Stimulated activated CD8-positive, alpha-beta memory T cell treated with anti-CD3 and anti-CD28 coated beads, Interleukin-12 subunit alpha, Interleukin-12 subunit beta, amount 100 ng/mL, for 4 hours (primary cell): ENCODE data around the gene LMTK3.
"Not testable (repeated sequence)": the region's sequence is repeated elsewhere in the genome, so short reads cannot be mapped to it uniquely, and the experiment has no call there.

Source experiments
- DNase-seq: peaks from one replicate; pipeline ENCODE4 v3.0.0-alpha.2; 2020; ENCODE audit warnings: low read depth

LMTK3 gene

GRCh38 chr19:48506138-48506733 is 5.4 kb downstream of the LMTK3 start:
- no peak for DNase-seq

- DNase-seq: no peak
Observed at GRCh38 chr19:48502350-48503018, 9.2 kb downstream of the LMTK3 start.

DNA sequence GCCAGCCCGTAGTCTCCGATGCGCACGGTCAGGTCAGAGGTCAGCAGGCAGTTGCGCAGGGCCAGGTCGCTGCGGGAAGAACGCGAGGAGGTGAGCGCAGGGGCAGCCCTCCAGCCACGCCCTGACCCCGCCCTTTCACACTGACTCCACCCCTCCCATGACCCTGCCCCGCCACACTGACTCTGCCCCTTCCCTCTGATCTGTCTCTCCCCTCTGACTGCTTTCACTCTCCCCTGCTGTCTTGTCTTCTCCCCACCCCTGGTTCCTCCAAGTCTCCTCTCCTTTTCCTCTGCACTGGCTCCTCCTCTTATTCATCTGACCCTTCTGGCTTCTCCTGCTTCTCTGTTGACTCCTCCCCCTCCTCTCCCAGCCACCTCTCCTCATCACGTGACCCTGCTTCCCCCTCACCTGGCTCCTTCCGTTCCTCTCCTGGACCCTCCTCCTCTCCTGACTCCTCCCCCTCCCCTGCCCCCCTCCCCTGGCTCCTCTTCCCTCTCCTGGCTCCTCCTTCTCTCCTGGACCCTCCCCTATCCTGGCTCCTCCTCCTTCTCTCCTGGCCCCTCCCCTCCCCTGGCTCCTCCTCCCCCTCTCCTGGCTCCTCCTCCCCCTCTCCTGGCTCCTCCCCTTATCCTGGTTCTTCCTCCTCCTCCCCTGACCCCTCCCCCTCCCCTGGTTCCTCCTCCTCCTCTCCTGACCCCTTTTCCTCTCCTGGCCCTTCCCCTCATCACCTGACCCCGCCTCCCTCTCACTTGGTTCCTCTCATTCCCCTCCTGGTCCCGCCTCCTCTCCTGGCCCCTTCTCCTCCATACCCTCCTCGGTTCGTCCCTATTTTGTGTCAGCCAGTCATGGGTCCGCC is 9.9 kb downstream of the LMTK3 start:
- no peak for DNase-seq

DNA sequence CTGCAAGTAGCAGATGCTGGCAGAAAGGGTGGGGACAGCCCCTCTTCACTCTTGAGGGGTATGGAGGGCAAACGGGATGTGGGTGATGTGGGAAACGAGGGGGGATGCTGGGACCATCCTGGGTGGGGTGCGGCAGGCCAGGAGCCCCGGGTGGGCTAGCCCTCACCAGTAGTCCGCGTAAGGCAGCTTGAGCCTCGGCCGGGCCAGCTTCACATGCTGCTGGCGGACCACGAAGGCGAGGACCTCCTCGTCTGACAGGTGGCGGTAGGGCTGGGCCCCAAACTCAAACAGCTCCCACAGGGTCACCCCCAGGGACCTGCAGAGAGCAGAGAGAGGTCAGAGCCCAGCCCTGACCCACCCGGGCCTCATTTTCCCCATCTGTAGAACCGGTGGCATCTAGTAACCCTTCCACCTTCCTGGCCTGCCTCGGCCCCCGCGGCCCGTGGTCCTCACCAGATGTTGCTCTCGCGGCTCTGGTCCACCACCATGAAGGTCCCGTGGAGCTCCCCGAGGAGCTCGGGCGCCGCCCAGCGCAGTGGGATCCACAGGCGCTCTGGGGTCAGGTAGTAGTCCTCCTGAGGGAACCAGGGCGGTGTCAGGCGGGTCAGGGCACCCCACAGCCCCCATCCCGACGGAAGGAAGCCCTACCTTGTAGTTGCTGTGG is 10.7 kb downstream of the LMTK3 start:
- DNase-seq: no peak

- DNase-seq: no peak
Observed at GRCh38 chr19:48499316-48500090, 12.1 kb downstream of the LMTK3 start.

DNA sequence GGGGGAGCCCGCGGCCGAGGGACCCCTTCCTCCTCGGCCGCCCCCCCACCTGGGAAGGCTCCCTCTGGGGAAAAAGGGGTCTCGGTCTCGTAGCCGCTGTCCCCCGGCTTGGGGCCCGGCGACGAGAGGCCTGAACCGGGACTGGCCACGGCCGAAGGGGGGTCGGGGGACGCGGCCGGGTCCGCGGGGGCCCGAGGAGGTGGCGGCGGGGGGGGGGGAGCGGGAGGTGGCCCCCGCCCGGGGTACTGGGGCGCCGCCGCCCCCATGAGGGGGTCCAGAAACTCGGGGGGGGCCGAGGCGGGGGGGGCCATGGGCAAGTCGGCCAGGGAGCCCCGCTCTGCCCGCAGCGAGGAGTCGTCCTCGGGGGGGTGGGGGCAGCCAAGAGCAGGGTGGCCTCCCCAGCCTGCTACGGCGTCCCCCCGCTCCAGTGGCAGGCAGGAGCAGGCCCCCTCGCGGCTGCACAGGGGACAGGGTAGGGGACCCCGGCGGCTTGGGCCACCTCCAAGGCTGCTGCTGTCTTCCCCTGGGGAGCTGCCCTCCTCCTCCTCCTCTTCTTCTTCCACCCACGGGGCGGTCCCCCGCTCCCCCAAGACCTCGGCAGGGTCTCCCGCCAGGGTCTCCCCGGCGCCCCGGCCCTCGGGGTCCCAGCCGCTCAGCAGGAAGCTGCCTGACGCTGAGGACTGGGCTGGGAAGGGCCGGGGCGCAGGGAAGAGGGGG is 12.9 kb downstream of the LMTK3 start:
- no peak for DNase-seq

- DNase-seq: no peak
Observed at GRCh38 chr19:48497728-48498594, 13.7 kb downstream of the LMTK3 start.

DNA sequence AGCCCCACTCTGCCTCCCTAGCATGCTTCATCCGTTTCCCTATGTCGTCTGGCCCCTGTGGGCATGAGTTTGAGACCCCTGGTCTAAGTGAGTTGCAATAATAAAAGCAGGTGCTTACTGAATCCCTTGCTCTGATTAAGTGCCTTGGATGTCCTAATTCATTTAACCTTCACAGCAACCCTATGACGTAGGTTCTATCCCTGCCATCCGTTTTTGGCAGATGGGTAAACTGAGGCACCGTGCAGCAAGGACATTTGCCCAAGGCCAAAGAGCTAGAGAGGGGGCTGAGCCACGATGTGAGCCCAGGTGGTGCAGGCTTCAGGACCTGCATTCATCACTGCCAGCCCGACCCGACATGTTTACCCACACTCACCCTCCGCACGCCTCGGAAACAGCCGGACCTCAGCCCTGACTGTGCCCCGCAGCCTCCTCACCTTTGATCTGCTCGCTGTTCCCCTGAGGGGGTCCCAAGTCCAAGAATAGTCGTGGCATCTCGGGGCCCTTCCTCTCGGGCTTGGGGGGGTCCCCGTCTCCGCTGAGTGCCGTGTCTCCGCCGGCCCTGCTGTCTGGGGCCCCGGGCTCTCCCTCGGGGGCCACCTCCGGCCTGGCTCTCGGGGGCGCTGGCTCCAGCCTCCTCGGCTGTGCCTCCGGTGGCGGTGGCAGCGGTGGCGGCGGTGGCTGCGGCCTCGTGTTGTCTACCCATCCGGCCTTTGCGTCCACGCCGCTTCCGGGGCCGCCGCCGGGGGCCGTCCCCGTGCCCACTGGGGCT is 14.5 kb downstream of the LMTK3 start:
- no peak for DNase-seq

DNA sequence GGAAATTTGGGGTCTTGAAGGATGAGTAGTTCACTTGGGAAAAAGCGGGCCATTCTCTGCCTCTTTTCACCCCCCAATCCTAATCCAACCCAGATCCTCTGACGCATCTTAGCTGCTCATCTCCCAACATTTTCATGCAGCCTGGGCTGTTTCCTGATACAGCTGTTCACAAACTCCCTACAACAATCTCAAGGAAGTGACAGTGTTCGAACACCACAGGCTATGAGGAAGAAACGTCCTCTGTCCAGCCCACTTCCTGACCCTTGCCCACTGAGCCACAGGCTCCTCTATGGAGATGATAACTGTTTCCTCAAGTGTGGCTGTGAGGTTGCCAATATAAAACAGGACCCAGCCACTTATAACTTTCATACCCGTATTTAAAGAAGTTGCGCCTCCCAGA is 16.2 kb downstream of the LMTK3 start:
- no peak for DNase-seq

- no peak for DNase-seq
Observed at GRCh38 chr19:48493718-48494401, 17.8 kb downstream of the LMTK3 start.

DNA sequence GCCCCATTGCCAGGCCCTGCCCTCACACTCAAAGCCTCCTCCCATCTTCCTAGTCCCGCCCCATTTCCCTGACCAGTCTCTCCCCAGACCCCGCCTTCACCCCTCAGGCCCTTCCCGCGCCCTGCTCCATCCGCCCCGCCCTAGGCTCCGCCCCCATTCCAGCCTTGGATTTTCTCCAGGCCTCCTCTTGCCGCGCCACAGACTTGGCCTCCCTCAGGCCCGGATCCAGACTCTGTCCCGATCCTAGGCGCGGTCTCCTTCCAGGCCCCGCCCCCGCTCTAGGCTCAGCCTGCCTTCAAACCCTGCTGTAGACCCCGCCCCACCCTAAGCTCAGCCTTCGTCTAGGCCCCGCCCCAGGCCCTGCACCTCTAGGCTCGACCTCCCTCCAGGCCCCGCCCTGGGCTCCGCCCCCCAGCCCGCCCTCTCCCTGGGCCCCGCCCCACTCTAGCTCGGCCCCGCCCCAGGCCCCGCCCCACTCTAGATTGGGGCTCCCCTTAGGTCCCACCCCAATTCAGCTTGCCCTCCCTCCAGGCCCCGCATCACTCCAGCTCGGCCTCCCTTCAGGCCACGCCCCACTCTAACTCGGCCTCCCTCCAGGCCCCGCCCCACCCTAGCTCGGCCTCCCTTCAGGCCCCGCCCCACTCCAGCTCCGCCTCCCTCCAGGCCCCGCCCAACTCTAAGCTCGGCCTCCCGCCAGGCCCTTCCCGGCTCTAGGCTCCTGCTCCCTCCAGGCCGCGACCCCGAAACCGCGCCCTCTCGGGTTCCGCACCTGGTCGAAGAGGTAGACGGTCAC is 18.5 kb downstream of the LMTK3 start:
- DNase-seq: peak; percentile 53

DNA sequence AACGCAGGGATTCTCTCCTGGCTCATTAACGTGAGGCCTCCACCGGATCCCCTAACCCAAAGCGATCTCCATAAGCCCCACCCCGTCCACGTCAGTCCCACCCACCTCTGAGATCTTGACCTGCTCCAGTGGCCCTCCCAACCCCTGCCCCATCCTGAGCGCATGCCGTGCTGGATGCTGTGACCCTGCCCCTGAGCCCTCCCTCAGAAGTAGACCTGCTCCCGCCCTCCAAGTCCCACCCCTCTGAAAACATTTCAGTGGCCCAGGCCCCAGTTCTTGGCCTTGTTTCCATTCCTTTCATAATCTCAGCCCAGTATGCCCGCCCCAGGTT is 19.9 kb downstream of the LMTK3 start:
- DNase-seq: no peak

DNA sequence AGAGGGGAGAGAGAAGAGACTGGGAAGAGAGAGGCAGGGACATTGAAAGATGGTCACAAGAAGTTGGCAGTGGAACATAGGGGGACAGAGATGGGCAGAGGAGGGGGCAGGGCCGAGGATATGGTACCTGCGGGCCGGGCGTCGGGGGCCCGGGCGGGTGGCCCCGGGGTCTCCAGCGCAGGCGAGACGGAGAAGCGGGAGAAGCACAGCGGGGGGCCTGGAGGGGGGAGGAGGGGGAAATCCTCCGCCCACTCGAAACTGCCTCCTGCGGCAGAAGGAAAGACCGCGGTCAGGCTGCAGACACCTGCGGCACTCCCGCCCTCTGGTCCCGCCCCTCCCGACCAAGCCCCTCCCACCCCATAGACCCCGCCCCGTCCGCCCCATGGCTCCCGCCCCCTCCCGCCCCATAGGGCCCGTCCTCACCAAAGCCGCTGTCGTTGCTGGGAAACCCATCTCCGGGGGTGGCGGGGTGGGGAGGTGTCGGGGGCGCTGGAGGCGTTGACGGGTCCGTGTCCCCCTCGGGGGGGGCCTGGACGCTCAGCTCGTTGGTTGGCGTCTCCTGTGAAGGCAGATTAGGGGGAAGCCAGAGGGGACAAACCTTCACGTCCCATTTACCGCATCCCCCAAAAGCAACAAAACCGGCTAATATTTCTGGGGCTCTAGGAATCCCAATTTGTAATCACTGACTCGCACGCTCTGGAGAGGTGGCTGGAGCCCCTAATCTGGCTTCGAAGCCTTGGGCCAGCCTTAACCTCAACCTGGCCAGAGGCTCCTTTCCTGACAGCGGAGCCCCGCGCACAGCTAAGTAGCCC is 20.4 kb downstream of the LMTK3 start:
- DNase-seq: peak; percentile 53

- DNase-seq: peak; percentile 59
Observed at GRCh38 chr19:48489608-48490216, 21.9 kb downstream of the LMTK3 start.

DNA sequence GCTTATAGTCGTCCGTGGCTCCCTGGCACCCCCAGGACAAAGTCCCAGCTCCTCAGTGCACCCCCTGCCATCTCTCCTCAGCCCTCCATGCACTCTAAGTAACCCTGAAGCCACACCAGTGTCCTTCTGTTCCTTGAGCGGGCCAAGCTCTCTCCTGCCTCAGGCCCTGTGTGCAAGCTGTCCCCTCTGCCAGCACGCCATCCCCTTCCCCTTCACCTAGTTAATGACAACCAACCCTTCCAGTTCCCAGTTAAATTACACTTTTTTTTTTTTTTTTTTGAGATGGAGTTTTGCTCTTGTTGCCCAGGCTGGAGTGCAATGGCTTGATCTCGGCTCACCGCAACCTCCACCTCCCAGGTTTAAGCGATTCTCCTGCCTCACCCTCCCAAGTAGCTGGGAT is 23.2 kb downstream of the LMTK3 start:
- not testable (repeated sequence) for DNase-seq

DNA sequence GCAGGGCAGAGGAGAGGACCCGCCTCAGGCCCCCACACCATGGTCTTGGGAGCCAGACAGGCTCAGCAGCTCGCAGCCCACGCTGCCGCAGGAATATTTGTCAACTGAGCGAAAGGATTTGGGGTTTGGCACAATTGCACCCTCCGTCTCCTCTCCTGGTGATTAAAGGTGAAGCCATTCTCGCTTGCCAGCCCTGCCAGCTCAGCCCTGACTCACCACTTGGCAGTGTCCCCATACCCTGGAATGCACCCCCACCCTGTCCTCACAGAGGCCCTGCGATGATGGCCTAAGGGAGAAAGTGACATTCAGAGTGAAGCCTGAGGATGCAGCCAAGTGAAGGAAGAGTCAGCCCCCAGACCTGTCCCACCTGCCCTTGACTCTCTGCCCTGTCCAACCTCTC is 23.7 kb downstream of the LMTK3 start:
- DNase-seq: no peak

DNA sequence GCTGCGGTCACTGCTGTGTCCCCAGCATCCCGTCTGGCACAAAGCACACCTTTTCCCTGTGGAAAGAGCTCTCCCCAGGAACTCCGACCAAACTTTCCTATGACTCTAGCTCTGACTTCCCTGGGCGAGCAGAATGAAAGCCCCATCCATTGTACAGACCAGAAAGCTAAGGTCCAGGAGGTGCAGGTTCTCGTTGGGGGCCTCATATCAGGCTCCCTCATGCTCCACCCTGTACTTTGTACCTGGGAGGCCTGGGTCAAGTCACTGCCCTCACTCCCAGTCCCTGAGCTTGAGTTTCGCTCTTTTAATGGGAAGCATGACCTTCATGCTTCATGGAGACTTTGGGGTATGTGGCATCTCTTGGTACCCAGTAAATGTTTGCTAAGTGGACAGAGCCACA is 24.1 kb downstream of the LMTK3 start:
- DNase-seq: no peak
